HG03139 (cell line): Measurements from ENCODE around the gene SPANXN4.

ENCODE experiments used
- ATAC-seq: cut with Tn5 transposase; IDR thresholded peaks from one replicate; pipeline ENCODE4 v1.9.1; 2021; ENCODE audit not compliant: unreplicated experiment

The SPANXN4 gene, protein sequence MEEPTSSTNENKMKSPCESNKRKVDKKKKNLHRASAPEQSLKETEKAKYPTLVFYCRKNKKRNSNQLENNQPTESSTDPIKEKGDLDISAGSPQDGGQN

DNA sequence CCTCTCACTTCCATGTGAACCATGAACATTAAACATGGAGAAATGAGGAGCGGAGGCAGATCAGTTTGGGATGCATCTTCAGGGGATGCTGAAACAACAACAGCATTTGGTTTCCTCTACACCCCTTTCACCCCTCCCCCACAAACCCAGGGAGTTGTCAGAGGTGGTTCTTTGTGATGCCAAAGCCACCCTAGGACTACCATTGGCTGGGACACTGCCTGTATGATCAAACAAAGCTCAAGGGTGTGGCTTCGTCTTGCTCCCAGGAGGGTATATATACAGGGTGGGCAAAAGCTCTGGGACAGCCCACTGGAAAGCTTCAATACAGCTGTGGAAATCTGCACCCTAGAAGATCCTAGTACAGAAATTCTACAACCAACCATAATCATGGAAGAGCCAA is at the start of gene SPANXN4:
SPANXN4 (plus strand) TSS at position 301 of the 400 bp plus-strand sequence; CDS start at position 388, 87 bp downstream.
- no peak for ATAC-seq

DNA sequence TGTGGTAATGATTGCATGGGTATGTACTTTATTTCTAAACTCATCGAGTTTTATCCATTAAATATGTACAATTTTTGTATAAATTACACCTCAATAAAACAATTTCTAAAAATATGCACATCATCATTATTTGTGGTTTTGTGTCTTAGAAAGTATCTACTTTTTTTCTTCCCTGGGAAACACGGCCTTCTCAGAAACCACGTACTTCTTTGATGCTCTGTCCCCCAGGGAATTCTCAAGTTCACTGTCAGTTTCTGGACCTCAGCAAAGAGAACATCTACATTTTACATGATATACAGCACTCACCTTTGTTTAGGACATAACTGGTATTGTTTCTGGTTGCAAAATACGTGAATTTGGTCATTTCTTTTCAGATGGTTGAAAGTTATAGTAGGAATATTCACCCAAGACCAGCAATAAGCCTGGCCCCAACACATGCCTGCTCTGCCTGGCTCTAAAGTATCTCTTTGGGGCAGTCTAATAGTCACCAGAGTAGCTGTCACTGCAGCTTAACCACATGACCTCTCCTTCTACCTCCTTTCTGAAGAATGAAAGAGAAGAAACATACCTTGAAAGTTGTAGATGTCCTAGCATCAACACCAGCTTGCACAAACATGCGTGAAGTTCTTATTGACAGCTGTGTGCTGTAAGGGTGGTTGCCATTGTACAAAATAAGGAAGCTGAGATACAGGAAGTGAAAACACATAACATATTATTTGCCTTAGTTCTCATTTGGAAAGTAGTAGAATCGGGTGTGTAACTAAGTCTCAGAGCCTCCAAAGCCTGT is 48.4 kb upstream of the SPANXN4 start:
- ATAC-seq = peak; percentile 80

DNA sequence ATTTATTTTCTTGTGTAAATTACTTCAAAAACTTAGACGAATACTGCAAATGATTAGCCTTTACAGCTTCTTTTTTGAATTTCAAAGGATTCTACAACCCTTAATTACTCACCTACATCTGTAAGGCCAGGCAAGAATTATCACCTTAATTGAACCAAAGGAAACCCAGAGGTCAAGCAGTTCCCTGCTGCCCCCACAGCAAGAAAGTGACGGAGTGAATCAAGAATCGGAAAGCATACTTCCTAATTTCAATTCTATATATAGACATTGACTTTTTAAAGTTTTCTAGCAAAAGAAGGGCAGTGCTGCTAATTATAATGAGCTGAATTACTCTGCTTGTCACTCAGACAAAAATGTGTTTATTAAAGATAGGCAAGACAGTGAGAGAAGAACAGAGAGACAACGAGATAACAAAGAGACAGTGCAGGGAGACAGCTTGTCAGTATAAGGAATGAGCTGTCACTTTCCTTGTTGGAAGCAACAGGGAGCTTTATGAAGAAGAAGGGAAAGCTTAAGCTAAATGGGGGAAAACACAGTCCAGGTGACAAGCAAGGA is 47.5 kb upstream of the SPANXN4 start:
- ATAC-seq = no peak

DNA sequence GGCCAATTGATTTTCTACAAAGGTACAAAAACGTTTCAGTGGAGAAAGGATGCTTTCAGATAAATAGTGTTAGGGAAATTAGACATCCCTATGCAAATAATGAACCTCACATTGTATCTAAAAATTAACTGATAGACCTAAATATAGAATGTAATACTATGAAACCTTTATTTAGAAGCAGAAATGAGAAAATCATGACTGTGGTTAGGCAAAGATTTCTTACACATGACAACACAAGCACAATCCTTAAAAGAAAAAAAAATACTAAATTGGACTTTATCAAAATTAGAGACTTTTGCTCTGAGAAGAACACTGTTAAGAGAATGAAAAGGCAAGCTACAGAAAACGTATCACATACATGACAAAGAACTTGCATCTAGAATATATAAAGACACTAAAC is 43.0 kb upstream of the SPANXN4 start:
- no peak for ATAC-seq

DNA sequence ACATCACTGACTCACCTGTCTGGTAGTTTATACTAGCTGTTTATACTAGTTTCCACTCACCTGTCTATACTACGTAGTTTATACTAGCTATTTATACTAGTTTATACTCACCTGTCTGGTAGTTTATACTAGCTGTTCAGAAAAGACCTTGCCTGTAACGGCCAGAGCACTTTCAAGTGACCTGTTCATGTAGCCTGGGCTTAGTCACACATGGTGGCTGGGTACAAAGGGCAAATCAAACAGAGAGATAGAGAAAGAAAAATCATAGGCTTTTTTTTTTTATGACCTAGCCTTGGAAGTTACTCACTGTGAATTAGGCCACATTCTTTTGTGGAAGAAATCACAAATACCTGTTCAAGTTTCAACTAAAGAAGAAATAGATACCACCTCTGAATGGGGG is 30.7 kb upstream of the SPANXN4 start:
- no peak for ATAC-seq

DNA sequence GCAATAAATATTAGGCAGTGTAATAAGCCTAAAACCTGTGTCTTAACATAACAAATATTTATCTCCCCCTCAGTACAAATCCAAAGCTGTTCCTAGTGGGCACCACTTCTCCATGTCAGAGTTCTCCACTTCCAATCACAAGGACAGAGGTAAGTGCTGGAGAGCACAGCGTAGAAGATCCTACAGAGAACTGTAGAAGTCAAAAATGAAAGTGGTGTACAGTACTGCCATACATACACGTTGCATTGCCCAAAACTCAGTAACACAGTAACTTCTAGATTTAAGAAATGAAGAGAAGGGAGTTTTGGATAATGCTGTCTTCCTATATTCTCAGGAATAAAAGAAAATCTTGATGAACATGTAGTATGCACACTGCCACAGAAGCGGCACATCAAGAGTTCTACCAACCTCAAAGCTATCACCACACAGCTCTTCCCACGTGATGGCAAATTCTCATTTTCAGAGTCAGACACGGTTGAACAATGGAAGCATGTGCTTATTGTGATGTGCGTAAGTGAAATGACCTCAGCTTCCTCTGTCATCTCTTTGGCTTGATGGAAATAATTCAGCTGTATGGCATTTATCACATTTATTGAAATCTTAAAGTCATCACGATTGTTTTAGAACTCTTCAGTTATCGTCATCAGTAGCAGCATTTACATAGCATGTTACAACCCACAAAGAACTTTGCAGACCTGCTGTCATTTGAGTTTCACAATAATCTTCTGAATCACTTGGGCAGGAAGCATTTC is 27.1 kb upstream of the SPANXN4 start:
- no peak for ATAC-seq

DNA sequence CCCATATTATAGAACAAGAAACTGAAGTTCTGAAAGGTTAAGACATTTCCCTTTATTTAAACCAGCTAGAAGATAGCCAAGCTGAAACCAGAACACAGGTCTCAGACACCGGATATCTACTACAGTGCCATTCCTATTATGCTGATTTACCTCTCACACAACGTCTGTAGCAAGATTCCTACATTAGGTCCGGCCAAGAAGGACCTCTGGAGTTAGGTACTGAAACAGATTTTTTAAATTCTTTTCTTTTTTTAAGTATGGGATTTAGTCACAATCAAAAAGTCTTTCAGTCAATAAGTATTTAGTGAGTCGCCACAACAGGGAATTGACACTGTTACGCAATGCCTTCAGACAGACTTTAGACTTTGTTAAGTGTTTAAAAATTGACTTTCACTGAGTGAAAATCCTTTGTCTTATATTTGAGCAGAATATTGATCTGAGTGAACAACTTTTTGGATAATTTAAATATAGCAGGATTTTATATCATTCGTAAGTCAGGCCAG is 26.5 kb upstream of the SPANXN4 start:
- no peak for ATAC-seq

DNA sequence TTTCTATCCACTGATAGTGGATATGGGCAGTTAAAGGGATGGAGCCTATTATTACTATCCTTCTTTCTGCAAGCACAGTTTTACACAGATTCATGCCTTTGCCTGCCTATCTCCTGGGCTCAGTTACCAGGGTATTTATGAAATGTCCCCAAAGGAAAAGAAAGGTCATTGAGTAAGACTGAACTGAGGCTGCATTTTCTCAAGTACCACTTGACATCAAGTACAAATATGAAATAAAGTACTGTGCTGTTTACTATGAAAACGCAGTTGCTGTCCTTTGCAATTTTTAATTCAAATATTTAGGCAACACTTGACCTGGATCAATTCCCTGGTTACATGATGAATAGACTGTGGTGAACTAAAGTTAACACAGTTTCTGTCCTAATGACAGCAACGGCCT is 23.5 kb upstream of the SPANXN4 start:
- no peak for ATAC-seq

DNA sequence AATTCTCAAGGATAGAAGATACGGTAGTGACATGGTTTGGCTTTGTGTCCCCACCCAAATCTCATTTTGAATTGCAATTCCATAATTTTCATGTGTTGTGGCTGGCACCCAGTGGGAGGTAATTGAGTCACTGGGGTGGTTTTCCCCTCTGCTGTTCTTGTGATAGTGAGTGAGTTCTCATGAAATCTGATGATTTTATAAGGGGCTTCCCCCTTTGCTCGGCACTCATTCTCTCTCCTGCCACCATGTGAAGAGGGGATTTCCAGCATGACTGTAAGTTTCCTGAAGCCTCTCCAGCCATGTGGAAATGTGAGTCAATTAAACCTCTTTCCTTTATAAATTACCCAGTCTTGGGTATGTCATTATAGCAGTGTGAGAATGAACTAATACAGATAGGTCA is 8.5 kb upstream of the SPANXN4 start:
- no peak for ATAC-seq

DNA sequence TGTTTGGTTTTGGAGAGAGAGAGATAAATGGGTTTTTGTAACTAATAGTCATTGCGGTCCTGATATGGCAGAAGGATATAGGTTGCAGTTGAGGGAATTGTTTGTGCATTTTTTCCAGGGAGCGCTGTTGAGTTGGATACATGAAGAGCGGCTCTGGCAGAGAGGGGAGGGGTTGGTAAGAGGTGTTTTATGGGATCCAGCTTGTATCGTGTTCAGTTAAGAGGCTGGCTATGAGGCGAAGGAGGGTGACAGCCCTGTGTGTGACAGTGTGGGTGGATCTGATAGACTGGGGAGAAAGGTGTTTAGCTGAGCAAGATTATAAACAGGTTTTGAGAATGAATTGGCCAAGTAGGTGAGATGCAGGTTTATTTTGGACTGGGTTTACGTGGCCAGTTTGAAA is 1.5 kb downstream of the SPANXN4 start:
- ATAC-seq = no peak

DNA sequence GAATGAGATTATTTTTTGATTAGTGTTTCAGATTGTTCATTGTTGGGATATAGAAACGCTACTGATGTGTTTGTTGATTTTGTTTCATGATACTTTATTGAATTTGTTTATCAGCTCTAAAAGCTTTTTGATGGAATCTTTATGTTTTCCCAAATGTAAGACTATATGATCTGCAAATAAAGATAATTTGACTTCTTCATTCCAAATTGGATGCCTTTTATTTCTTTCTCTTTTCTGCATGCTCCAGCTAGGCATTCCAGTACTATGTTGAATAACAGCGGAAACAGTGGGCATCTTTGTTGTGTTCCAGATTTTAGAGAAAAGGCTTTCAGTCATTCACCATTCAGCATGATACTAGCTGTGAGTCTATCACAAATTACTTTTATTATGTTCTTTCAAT is 21.8 kb downstream of the SPANXN4 start:
- ATAC-seq = no peak

DNA sequence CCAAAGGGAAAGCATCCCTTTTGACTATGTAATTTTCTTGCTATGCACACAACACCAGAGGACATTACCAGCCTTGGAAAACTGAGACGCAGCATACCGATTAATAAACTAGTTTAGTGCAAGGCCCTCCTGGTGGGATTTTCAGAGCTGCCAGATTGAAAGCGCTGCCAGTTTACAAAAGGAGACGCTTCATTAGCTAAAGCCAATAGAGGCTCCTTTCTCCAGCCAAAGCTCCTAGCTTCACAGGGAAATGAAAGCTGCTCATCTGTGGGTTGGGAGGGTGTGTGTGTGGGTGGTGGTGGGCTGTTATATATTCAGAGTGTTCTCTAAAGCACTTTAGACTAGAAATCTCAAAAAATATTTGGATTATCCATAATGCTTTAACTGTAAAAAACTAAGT is 32.4 kb downstream of the SPANXN4 start:
- ATAC-seq = no peak

DNA sequence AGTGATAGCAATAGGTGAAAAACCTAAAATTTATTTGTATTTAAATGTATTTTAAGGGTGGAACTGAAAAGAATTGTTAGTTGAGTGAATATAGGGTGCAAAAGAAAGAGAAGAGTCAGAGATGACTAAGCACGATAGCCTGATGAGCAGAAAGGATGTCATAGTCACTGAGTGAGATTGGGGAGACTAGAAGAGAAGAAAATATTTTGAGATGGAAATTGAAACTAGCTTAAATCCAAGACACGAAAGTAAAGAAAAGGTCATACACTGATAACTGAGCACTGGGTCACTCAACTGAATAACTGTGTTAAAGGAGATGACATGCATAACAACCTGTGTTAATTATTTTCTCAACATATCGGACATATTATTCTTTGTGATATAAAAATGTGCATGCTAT is 55.5 kb downstream of the SPANXN4 start:
- no peak for ATAC-seq

DNA sequence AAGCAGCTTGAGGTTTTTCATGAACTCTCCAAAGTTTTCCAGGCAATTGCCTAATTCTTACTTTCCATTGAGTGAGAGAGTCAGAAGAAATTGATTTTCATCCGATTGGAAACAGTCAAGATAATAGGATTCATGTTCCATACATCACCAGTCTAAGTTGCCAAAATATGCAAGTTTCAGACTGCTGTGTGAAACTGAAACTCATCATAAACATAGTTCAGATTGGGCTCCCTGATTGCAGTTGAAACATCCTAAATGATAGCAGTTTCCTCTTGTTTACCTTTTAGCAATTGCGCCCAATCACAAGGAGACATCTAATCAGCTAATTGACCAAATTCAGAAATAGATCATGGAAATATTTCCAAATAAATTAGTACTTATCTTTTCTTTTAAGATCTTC is 56.8 kb downstream of the SPANXN4 start:
- no peak for ATAC-seq
